Heart left ventricle (tissue), 13 donors: Measurements from ENCODE around the gene OR2Z1.

ENCODE experiments used
- CTCF ChIP-seq, 12 donors: fragments of 200-600 bp; sonication (generic) in 4 of 12; IDR thresholded peaks; one replicate each; pipeline versions ENCODE4 v1.5.0 to v1.8.0; 2018 to 2022; ENCODE audit warnings: antibody characterized with exemption in 12 of 12, mild to moderate bottlenecking in 5 of 12
- POLR2A ChIP-seq, 2 donors: fragments of 450-650 bp; IDR thresholded peaks; one replicate each; pipeline ENCODE4 v1.6.1; 2017; ENCODE audit warnings: antibody characterized with exemption in 2 of 2, mild to moderate bottlenecking in 2 of 2, moderate library complexity in 2 of 2
- donor health status: ischemic (EF 13 %, LVEDD 7.1; RV severe dilation, severe dysfunction).
- donor health status: DM: no; HTN: yes; CAD: no.
- donor health status: DM: no; HTN: no; CAD: no.
- donor health status: ischemic (EF 25% LVEDD 6.9; RV normal size, moderate dysfunction).
- donor health status: ischemic (EF 25% LVEDD 5.7; RV mildly dilated, moderate dysfunction).
- donor health status: ischemic (EF 35%, LVEDD 5.7; RV mildly dilated, moderate dysfunction).
- donor health status: nonischemic (EF 11% LVEDD 7.7; RV severe dilation, severe dysfunction).
- donor health status: DM: yes; HTN: yes; CAD: no.
- donor health status: PGD.
- donor health status: ischemic (EF 29% LVEDD 5.4; RV normal size, mild dysfunction).
- donor health status: nonischemic (EF 23%, LVEDD 6.1; RV moderate dilation, normal function).

GRCh38 chr19:8699908-8700307 is 21.5 kb upstream of the OR2Z1 start:
- no peak for TF ChIP-seq CTCF (IDR thresholded peaks at IDR 0.05)
- TF ChIP-seq POLR2A (IDR thresholded peaks at IDR 0.05) = no peak
